Measurements from ENCODE around the gene SLC16A9. TPM values are rescaled to one million over a fixed set of nuclear protein-coding genes. Genes with fewer than 3 reads are reported as not detected.
A peak's percentile ranks its signal among the peaks of the same experiment; 100 is the strongest.

The SLC16A9 gene
- total RNA-seq, 1 experiment from 2014 or later = 5.9 TPM

- Histone ChIP-seq H3K9me2 (ENCODE audit: insufficient read depth) (no peaks in the 10 kb centered on the region), H3K79me2 (ENCODE audit: insufficient read depth, low read length) (no peaks in the 10 kb centered on the region), H3K36me3 (ENCODE audit: control insufficient read depth in 1 of 2, insufficient read depth in 2 of 2, low read length in 2 of 2) (no peaks in the 10 kb centered on the region), H3K4me3 (replicated peaks in 1 of 2; ENCODE audit: low read depth in 1 of 2, low read length in 2 of 2) (no peak overlapping the region), H2AFZ (ENCODE audit: low read depth, low read length, poor library complexity, severe bottlenecking) (no peak overlapping the region), H3K4me1 (ENCODE audit: control insufficient read depth in 1 of 2, insufficient read depth in 2 of 2, low read length in 2 of 2) (no peaks in the 10 kb centered on the region), H4K20me1 (ENCODE audit: insufficient read depth) (no peaks in the 10 kb centered on the region), H3K9ac (ENCODE audit: low read length) (no peak overlapping the region), H3K4me2 (ENCODE audit: low read length) (0 out of 2 replicates have a peak overlapping the region, but pooled peaks have one; percentile 1), H3K9me3 (ENCODE audit: control insufficient read depth in 1 of 2, insufficient read depth in 1 of 2, low read depth in 1 of 2, low read length in 2 of 2) (no peaks in the 10 kb centered on the region), H3K27ac (ENCODE audit: low read depth, low read length) (no peak overlapping the region), H3K27me3 (ENCODE audit: insufficient read depth, low read length) (no peaks in the 10 kb centered on the region)
- no TSS peak for BruUV-seq (replicated peaks)
- ATAC-seq (peak; percentile 88), DNase-seq (ENCODE audit: low read depth, low spot score) (peak; percentile 48)
- intact Hi-C loops (cut with micrococcal nuclease) = loop anchor here (1.0 to 10.0 kb wide), 6 partner anchors 183 to 1211 kb away; no protein-coding TSS in a partner anchor
- TF ChIP-seq YY1 (IDR thresholded peaks at IDR 0.05; ENCODE audit: extremely low read depth, insufficient replicate concordance, low read depth, low read length) (peak; percentile 68), CTCF (IDR thresholded peaks at IDR 0.05 in 2 of 3, conservative IDR thresholded peaks at IDR 0.05 in 1 of 3; ENCODE audit: borderline replicate concordance in 1 of 3, insufficient read depth in 1 of 3, low read depth in 2 of 3, low read length in 2 of 3) (peak; percentile 68 to 94 (median 90)), RAD21 (IDR thresholded peaks at IDR 0.05; ENCODE audit: low read depth) (peak; percentile 96), EZH2 (IDR thresholded peaks at IDR 0.05) (no peak)
- TF ChIP-seq, protein P1, sequence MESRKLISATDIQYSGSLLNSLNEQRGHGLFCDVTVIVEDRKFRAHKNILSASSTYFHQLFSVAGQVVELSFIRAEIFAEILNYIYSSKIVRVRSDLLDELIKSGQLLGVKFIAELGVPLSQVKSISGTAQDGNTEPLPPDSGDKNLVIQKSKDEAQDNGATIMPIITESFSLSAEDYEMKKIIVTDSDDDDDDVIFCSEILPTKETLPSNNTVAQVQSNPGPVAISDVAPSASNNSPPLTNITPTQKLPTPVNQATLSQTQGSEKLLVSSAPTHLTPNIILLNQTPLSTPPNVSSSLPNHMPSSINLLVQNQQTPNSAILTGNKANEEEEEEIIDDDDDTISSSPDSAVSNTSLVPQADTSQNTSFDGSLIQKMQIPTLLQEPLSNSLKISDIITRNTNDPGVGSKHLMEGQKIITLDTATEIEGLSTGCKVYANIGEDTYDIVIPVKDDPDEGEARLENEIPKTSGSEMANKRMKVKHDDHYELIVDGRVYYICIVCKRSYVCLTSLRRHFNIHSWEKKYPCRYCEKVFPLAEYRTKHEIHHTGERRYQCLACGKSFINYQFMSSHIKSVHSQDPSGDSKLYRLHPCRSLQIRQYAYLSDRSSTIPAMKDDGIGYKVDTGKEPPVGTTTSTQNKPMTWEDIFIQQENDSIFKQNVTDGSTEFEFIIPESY (IDR thresholded peaks at IDR 0.05; ENCODE audit: extremely low read depth, insufficient replicate concordance, low read length) = no peak
- RAD21 ChIA-PET (ENCODE audit: low non-redundant PET in 1 of 2, low total read pairs in 2 of 2, uncharacterized antibody in 2 of 2, unreplicated experiment in 2 of 2) = interaction anchor here in 1 of 2 experiments (0.6 to 1.2 kb wide), 2 partner anchors 9 to 1030 kb away, joined by 3 read pairs; no protein-coding TSS in a partner anchor
- POLR2A ChIA-PET = no interaction called here
- CTCF ChIA-PET = interaction anchor here (0.7 to 1.8 kb wide), 9 partner anchors 167 to 837 kb away, joined by 3 to 19 read pairs (median 4); no protein-coding TSS in a partner anchor
Observed at GRCh38 chr10:59625721-59626522, 83.7 kb downstream of the SLC16A9 start.
